GM23248 (cell line): ENCODE measurements around the gene EMP2. TPM values are rescaled to one million over a fixed set of nuclear protein-coding genes. Genes with fewer than 3 reads are reported as not detected.

Experiments used
- DNase-seq: peaks from one replicate; pipeline ENCODE4 v3.0.0-alpha.2; 2015
- H2AFZ ChIP-seq: fragments of 200-600 bp; sonication (generic); 2 replicates; pipeline ENCODE4 v1.6.1; 2016; ENCODE audit warnings: antibody characterized with exemption
- H3F3A ChIP-seq: fragments of 200-600 bp; sonication (generic); 2 replicates; pipeline ENCODE4 v1.6.1; 2016; ENCODE audit warnings: mild to moderate bottlenecking, antibody characterized with exemption, mixed run types; ENCODE audit not compliant: insufficient read depth
- H3K27ac ChIP-seq: fragments of 200-600 bp; sonication (generic); 2 replicates; pipeline ENCODE4 v1.5.1; 2016; ENCODE audit warnings: mild to moderate bottlenecking
- H3K27me3 ChIP-seq: fragments of 200-600 bp; sonication (generic); replicated peaks from 2 replicates; pipeline ENCODE4 v1.6.1; 2016; ENCODE audit warnings: mild to moderate bottlenecking; ENCODE audit not compliant: insufficient read depth
- H3K36me3 ChIP-seq: fragments of 200-600 bp; sonication (generic); 2 replicates; pipeline ENCODE4 v1.6.1; 2016; ENCODE audit warnings: low read depth, mild to moderate bottlenecking
- H3K4me1 ChIP-seq: fragments of 200-600 bp; sonication (generic); 2 replicates; pipeline ENCODE4 v1.6.1; 2016; ENCODE audit warnings: mild to moderate bottlenecking; ENCODE audit not compliant: insufficient read depth
- H3K4me2 ChIP-seq: fragments of 200-600 bp; sonication (generic); one replicate; pipeline ENCODE4 v1.6.1; 2016; ENCODE audit warnings: mild to moderate bottlenecking; ENCODE audit not compliant: unreplicated experiment
- H3K4me3 ChIP-seq: fragments of 200-600 bp; sonication (generic); 2 replicates; pipeline ENCODE4 v1.5.1; 2016; ENCODE audit warnings: mild to moderate bottlenecking
- H3K79me2 ChIP-seq: fragments of 200-600 bp; sonication (generic); 2 replicates; pipeline ENCODE4 v1.6.1; 2016; ENCODE audit warnings: mild to moderate bottlenecking; ENCODE audit not compliant: insufficient read depth
- H3K9ac ChIP-seq: fragments of 200-600 bp; sonication (generic); 2 replicates; pipeline ENCODE4 v1.6.1; 2016; ENCODE audit warnings: mild to moderate bottlenecking
- H3K9me2 ChIP-seq: fragments of 200-600 bp; sonication (generic); 2 replicates; pipeline ENCODE4 v1.6.1; 2016; ENCODE audit warnings: mixed run types, mild to moderate bottlenecking, moderate library complexity; ENCODE audit not compliant: insufficient read depth
- H3K9me3 ChIP-seq: fragments of 200-600 bp; sonication (generic); one replicate; pipeline ENCODE4 v1.6.1; 2017; ENCODE audit warnings: low read depth
- H4K20me1 ChIP-seq: fragments of 200-600 bp; sonication (generic); 2 replicates; pipeline ENCODE4 v1.6.0; 2016; ENCODE audit not compliant: insufficient read depth
- EZH2 ChIP-seq: fragments of 200-600 bp; sonication (generic); IDR thresholded peaks from 2 replicates; pipeline ENCODE4 v1.6.1; 2018; ENCODE audit warnings: antibody characterized with exemption, mild to moderate bottlenecking; ENCODE audit not compliant: insufficient read depth, poor library complexity, severe bottlenecking
- EZH2phosphoT487 ChIP-seq: fragments of 200-600 bp; sonication (generic); IDR thresholded peaks from 2 replicates; pipeline ENCODE4 v1.6.1; 2018; ENCODE audit warnings: antibody characterized with exemption, moderate library complexity, mild to moderate bottlenecking, low read depth; ENCODE audit not compliant: insufficient read depth
- WGBS, 2 experiments: methylation state at CpG; one replicate each; pipeline ENCODE4 v1.1.6; 2015 to 2017; ENCODE audit warnings: low lambda C conversion rate in 2 of 2, low coverage in 1 of 2; ENCODE audit errors: missing lambda C conversion rate in 2 of 2; 5-methylcytosine and 5-hydroxymethylcytosine counted together
- in situ Hi-C: fragments of 300-500 bp; cut with MboI; formaldehyde crosslinking; loops from 2 replicates; pipeline ENCODE4 v1.15.0; 2020
- polyA plus RNA-seq: library from polyadenylated mRNA; unstranded; fragments of >200 nt; fragmentation: Nextera tagmentation; extraction: Ambion mirVana; gene quantifications from 2 replicates; pipeline ENCODE4 v1.2.1, GENCODE V29; 2016
- total RNA-seq: library from RNA; depleted of rRNA; stranded (reverse); fragments of >200 nt; shearing (Covaris generic); gene quantifications from 2 replicates; pipeline ENCODE4 v1.2.3, GENCODE V29; 2014

The EMP2 gene
- total and polyA plus RNA-seq, 2 experiments from 2014 or later: 26.0 to 73.7 TPM

DNA sequence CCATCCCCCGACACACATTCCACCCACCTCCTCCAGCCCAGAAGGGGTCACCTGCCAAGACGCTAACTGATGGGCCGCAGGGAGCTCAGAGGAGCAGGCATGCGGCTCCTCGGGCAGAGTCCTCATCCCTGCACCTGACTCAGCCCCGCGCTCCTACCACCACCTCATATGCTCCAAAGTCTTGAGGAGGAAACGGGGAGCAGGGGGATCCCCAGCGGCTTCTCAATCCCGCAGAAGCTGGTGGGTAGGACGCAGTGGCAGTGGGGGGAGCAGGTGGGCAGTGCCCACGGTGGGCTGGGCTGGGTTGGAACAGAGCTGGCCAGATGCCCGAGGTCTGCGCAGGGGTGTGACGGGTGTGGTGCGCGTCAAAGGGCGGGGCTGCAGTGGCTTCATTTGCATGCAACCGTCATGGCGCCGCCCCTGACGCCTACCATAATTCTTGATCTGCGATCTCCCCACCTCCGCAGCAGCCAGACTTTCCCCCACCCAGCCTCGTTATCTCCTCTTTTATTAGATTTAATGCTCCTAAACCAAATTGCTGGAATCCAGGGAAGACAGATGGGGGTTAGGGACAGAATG, 39.0 kb upstream of the EMP2 start:
- Histone ChIP-seq H3K9me2 (no peaks in the 10 kb centered on the region), H4K20me1 (no peaks in the 10 kb centered on the region), H3K4me3 (no peak overlapping the region), H3F3A (no peaks in the 10 kb centered on the region), H3K36me3 (no peaks in the 10 kb centered on the region), H3K4me1 (peaks cover 7% of the 10 kb centered on the region; the same call in 1 of the 2 replicates), H3K27ac (no peak overlapping the region), H3K79me2 (no peaks in the 10 kb centered on the region), H3K9me3 (no peaks in the 10 kb centered on the region), H3K4me2 (no peak overlapping the region), H3K9ac (no peak overlapping the region), H2AFZ (0 out of 2 replicates have a peak overlapping the region, but pooled peaks have one; percentile 31), H3K27me3 (no peaks in the 10 kb centered on the region)
- in situ Hi-C loops: no loop called here
- 31 to 36% methylated on average over 23 to 25 of the region's 25 CpGs for WGBS, 2 experiments
- TF ChIP-seq EZH2phosphoT487 (no peak), EZH2 (no peak)
- DNase-seq: peak; percentile 31

DNA sequence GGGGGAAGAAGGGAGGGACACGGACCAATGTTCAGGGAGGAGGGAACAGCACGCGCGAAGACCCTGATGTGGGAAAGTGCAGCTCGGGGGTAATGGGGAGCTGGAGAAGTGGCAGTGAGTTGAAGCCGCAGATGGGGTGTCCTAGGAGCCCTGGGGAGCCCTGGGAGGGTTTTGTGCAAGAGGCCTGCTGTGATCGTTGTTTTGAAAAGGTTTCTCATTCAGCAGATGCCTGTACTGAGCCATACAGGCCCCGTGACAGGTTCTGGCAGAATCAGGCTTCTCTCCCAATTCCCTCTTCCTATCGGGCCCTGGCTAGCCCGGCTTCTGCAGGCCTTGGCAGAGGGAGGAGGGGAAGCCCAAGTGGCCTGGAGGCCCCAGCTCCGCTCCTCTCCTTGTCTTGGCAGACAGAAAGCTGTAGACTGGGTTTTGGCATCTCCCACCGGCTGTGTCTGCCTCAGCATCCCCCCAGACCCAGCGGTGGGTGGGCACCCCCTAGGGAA, 38.4 kb upstream of the EMP2 start:
- Histone ChIP-seq H2AFZ (no peak overlapping the region), H3K9ac (no peak overlapping the region), H3K27ac (no peak overlapping the region), H3K36me3 (no peaks in the 10 kb centered on the region), H3K9me3 (no peaks in the 10 kb centered on the region), H3F3A (no peaks in the 10 kb centered on the region), H4K20me1 (no peaks in the 10 kb centered on the region), H3K9me2 (no peaks in the 10 kb centered on the region), H3K4me3 (no peak overlapping the region), H3K27me3 (no peaks in the 10 kb centered on the region), H3K4me2 (no peak overlapping the region), H3K79me2 (no peaks in the 10 kb centered on the region), H3K4me1 (peaks cover 7% of the 10 kb centered on the region; the same call in 1 of the 2 replicates)
- in situ Hi-C loops: no loop called here
- TF ChIP-seq EZH2phosphoT487 (no peak), EZH2 (no peak)
- 65 to 68% methylated on average over 13 of the region's 13 CpGs for WGBS, 2 experiments
- DNase-seq: no peak

DNA sequence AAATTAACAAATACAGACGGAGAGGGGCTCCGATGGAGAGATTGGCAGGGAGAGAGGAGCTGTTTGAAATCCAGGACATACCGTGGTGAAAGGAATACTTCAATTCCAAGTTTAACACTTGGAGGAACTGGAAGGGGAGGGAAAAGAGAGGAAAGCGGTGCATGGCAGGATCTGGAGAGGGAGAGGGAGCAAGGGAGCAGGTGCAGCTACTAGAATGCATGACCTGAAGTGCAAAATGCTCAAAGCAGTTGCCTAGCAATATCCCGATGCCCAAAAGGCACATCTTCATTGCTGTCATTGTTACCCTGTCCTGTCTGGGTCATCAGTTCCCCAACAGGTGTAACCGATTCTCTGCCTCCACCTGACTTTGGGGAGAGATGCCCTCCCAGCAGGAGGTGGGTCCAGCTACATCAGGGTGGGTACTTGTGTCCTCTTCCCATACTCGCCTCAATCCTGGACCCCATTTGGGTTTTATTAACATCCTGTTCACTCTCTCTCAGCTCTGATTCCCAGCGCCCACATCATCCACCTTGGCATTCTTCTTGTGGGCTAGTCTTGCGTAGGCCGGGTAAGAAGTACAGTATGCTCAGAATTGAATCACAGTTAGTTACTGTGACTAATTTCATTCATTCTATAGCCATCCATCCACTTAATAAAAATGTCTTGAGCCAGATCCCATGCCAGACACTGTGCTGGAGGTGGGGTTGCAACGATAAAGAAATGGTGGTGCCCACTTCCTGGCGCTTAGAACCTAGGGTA, 37.4 kb upstream of the EMP2 start:
- Histone ChIP-seq H3K4me1 (peaks cover 7% of the 10 kb centered on the region; the same call in 1 of the 2 replicates), H3K27me3 (no peaks in the 10 kb centered on the region), H4K20me1 (no peaks in the 10 kb centered on the region), H3K9me3 (no peaks in the 10 kb centered on the region), H3K4me2 (no peak overlapping the region), H3K4me3 (no peak overlapping the region), H3K27ac (no peak overlapping the region), H3K36me3 (no peaks in the 10 kb centered on the region), H3K79me2 (no peaks in the 10 kb centered on the region), H3K9ac (no peak overlapping the region), H2AFZ (no peak overlapping the region), H3F3A (no peaks in the 10 kb centered on the region), H3K9me2 (no peaks in the 10 kb centered on the region)
- WGBS, 2 experiments: 75 to 76% methylated on average over 12 of the region's 12 CpGs
- in situ Hi-C loops: no loop called here
- TF ChIP-seq EZH2: no peak
- no peak for TF ChIP-seq EZH2phosphoT487
- DNase-seq: peak; percentile 10

DNA sequence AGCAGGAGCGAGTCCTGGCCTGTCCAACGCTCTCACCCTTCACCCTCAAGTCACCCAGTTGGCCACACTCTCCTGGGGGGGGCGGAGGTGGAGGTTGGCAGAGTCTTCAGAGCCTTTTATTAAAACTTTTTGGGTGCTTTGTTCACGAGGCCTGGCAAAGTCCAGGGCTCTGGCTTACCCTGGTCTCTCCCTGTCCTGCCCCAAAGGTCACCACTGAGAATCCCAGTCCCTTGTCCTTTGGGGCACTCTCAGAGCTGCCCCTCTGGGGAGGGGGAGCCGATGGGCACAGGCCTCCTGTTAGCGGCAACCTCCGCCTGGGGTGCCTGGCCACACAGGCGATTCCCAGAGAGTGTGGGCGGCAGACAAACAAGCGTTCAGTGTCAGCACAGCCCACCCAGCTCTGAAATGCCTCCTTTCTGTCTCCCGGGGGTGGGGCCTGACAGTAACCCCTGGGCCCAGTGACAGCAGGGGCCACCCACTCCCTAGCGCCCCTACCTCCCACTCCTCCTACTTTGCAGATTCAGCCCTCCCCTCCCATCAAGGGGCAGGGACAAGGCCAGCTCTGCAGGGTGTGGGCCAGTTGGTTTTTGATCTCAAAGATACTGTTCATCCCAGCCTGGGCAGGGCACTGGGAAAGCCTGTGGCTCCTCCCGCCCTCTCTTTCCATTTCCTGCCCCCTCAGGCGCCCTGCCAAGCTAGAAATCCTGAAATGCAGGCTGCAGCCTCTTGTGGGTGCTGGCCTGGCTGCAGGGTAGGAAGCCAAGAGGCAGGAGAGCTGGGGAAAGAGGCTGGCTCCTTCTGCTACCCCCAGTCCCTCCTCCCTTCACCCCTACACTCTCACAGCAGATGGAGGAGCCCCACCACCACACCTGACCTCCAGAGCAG, 36.6 kb upstream of the EMP2 start:
- H3K4me3 ChIP-seq: no peak overlapping the region
- in situ Hi-C loops: no loop called here
- no peak overlapping the region for H3K4me2 ChIP-seq
- no peaks in the 10 kb centered on the region for H3K36me3 ChIP-seq
- WGBS, 2 experiments: 35 to 36% methylated on average over 14 of the region's 14 CpGs
- no peaks in the 10 kb centered on the region for H4K20me1 ChIP-seq
- no peaks in the 10 kb centered on the region for H3F3A ChIP-seq
- H3K9ac ChIP-seq: no peak overlapping the region
- no peaks in the 10 kb centered on the region for H3K27me3 ChIP-seq
- H2AFZ ChIP-seq: no peak overlapping the region
- H3K79me2 ChIP-seq: no peaks in the 10 kb centered on the region
- no peaks in the 10 kb centered on the region for H3K9me3 ChIP-seq
- H3K27ac ChIP-seq: no peak overlapping the region
- DNase-seq: peak; percentile 72
- TF ChIP-seq EZH2 (no peak), EZH2phosphoT487 (no peak)
- H3K9me2 ChIP-seq: no peaks in the 10 kb centered on the region
- peaks cover 7% of the 10 kb centered on the region; the same call in 1 of the 2 replicates for H3K4me1 ChIP-seq
